ENCODE measurements around the gene NUDT16L1. TPM values are rescaled to one million over a fixed set of nuclear protein-coding genes. Genes with fewer than 3 reads are reported as not detected.
A peak's percentile ranks its signal among the peaks of the same experiment; 100 is the strongest.

Gene NUDT16L1
- total RNA-seq, 1 experiment from 2014 or later = 32.6 TPM

GRCh38 chr16:4654011-4654963 lies 39.1 kb upstream of the NUDT16L1 start:
- Mint-ChIP-seq H3K36me3 (ENCODE audit: insufficient read depth, unreplicated experiment) (peaks cover 68% of the 10 kb centered on the region), H3K27ac (ENCODE audit: unreplicated experiment) (peak overlapping the region; percentile 36), H3K4me3 (ENCODE audit: low read depth, unreplicated experiment) (peak overlapping the region; percentile 37), H3K9me3 (ENCODE audit: low read depth, unreplicated experiment) (no peaks in the 10 kb centered on the region), H3K4me1 (ENCODE audit: low read depth, unreplicated experiment) (peaks cover 19% of the 10 kb centered on the region), H3K27me3 (ENCODE audit: unreplicated experiment) (no peaks in the 10 kb centered on the region)
- intact Hi-C loops (cut with micrococcal nuclease; ENCODE audit: unreplicated experiment) = no loop called here
- CTCF ChIA-PET = interaction anchor here (0.9 kb wide), 1 partner anchor 30 kb away, joined by 3 read pairs; the partner anchor contains the start of gene MGRN1
- BruUV-seq (replicated peaks) = no TSS peak
- no peak for TF ChIP-seq CTCF (IDR thresholded peaks at IDR 0.05; ENCODE audit: unreplicated experiment)
- peak; percentile 61 for DNase-seq

- Mint-ChIP-seq H3K4me3 (ENCODE audit: low read depth, unreplicated experiment) (no peak overlapping the region), H3K9me3 (ENCODE audit: low read depth, unreplicated experiment) (no peaks in the 10 kb centered on the region), H3K4me1 (ENCODE audit: low read depth, unreplicated experiment) (peaks cover 19% of the 10 kb centered on the region), H3K27me3 (ENCODE audit: unreplicated experiment) (no peaks in the 10 kb centered on the region), H3K27ac (ENCODE audit: unreplicated experiment) (no peak overlapping the region), H3K36me3 (ENCODE audit: insufficient read depth, unreplicated experiment) (peaks cover 72% of the 10 kb centered on the region)
- CTCF ChIA-PET = no interaction called here
- TF ChIP-seq CTCF (IDR thresholded peaks at IDR 0.05; ENCODE audit: unreplicated experiment) = no peak
- no peak for DNase-seq
- intact Hi-C loops (cut with micrococcal nuclease; ENCODE audit: unreplicated experiment) = no loop called here
- BruUV-seq (replicated peaks) = no TSS peak
These were observed 38.3 kb upstream of the NUDT16L1 start for GRCh38 chr16:4654964-4655590.

GRCh38 chr16:4655801-4656200 lies 37.6 kb upstream of the NUDT16L1 start:
- H3K36me3 Mint-ChIP-seq (ENCODE audit: insufficient read depth, unreplicated experiment) = peaks cover 66% of the 10 kb centered on the region
- H3K27me3 Mint-ChIP-seq (ENCODE audit: unreplicated experiment) = no peaks in the 10 kb centered on the region
- no peak overlapping the region for H3K4me3 Mint-ChIP-seq (ENCODE audit: low read depth, unreplicated experiment)
- DNase-seq = no peak
- H3K9me3 Mint-ChIP-seq (ENCODE audit: low read depth, unreplicated experiment) = no peaks in the 10 kb centered on the region
- no peak overlapping the region for H3K27ac Mint-ChIP-seq (ENCODE audit: unreplicated experiment)
- BruUV-seq (replicated peaks) = no TSS peak
- no peak for TF ChIP-seq CTCF (IDR thresholded peaks at IDR 0.05; ENCODE audit: unreplicated experiment)
- peaks cover 19% of the 10 kb centered on the region for H3K4me1 Mint-ChIP-seq (ENCODE audit: low read depth, unreplicated experiment)
- intact Hi-C loops (cut with micrococcal nuclease; ENCODE audit: unreplicated experiment) = no loop called here
- CTCF ChIA-PET = no interaction called here

GRCh38 chr16:4656221-4656620 lies 37.1 kb upstream of the NUDT16L1 start:
- Mint-ChIP-seq H3K27ac (ENCODE audit: unreplicated experiment) (no peak overlapping the region), H3K4me1 (ENCODE audit: low read depth, unreplicated experiment) (peaks cover 19% of the 10 kb centered on the region), H3K36me3 (ENCODE audit: insufficient read depth, unreplicated experiment) (peaks cover 66% of the 10 kb centered on the region), H3K4me3 (ENCODE audit: low read depth, unreplicated experiment) (no peak overlapping the region), H3K9me3 (ENCODE audit: low read depth, unreplicated experiment) (no peaks in the 10 kb centered on the region), H3K27me3 (ENCODE audit: unreplicated experiment) (no peaks in the 10 kb centered on the region)
- intact Hi-C loops (cut with micrococcal nuclease; ENCODE audit: unreplicated experiment) = no loop called here
- no peak for TF ChIP-seq CTCF (IDR thresholded peaks at IDR 0.05; ENCODE audit: unreplicated experiment)
- BruUV-seq (replicated peaks) = no TSS peak
- CTCF ChIA-PET = no interaction called here
- DNase-seq = no peak

All from Calu3 (cell line).